ENCODE measurements around the gene GRK5. TPM values are rescaled to one million over a fixed set of nuclear protein-coding genes. Genes with fewer than 3 reads are reported as not detected.

Gene GRK5
- total RNA-seq, 1 donor = 1.8 TPM

- H3K4me3 ChIP-seq (ENCODE audit: insufficient read depth, low read length) = no peak overlapping the region
- no peak for TF ChIP-seq CTCF (IDR thresholded peaks at IDR 0.05; ENCODE audit: extremely low read depth, low read depth, low read length)
- no peaks in the 10 kb centered on the region for H3K27me3 ChIP-seq (ENCODE audit: insufficient read depth, low read length)
- no peak overlapping the region for H3K27ac ChIP-seq (ENCODE audit: low read depth, low read length)
- H2AFZ ChIP-seq (ENCODE audit: low read length) = no peak overlapping the region
- no peaks in the 10 kb centered on the region for H3K9me3 ChIP-seq (ENCODE audit: low read depth, low read length)
- peaks cover 12% of the 10 kb centered on the region for H3K4me1 ChIP-seq (ENCODE audit: insufficient read depth, low read length)
- no peaks in the 10 kb centered on the region for H3K79me2 ChIP-seq (ENCODE audit: insufficient read depth, low read length)
- no peak for DNase-seq (ENCODE audit: insufficient read length, low spot score, missing footprints)
- peaks cover 12% of the 10 kb centered on the region for H4K20me1 ChIP-seq (ENCODE audit: insufficient read depth, low read length)
- H3K36me3 ChIP-seq (ENCODE audit: insufficient read depth, low read length) = no peaks in the 10 kb centered on the region
- peak overlapping the region; percentile 59 for H3K4me2 ChIP-seq (ENCODE audit: insufficient read depth, low read length)
Observed at GRCh38 chr10:119448628-119449584, 241.5 kb downstream of the GRK5 start.

- peak; percentile 97 for DNase-seq (ENCODE audit: insufficient read length, low spot score, missing footprints)
- Histone ChIP-seq H3K4me3 (ENCODE audit: insufficient read depth, low read length) (peak overlapping the region; percentile 16), H4K20me1 (ENCODE audit: insufficient read depth, low read length) (peaks cover 12% of the 10 kb centered on the region), H3K4me2 (ENCODE audit: insufficient read depth, low read length) (peak overlapping the region; percentile 59), H3K79me2 (ENCODE audit: insufficient read depth, low read length) (no peaks in the 10 kb centered on the region), H3K36me3 (ENCODE audit: insufficient read depth, low read length) (no peaks in the 10 kb centered on the region), H3K27me3 (ENCODE audit: insufficient read depth, low read length) (no peaks in the 10 kb centered on the region), H3K4me1 (ENCODE audit: insufficient read depth, low read length) (peaks cover 12% of the 10 kb centered on the region), H2AFZ (ENCODE audit: low read length) (no peak overlapping the region), H3K27ac (ENCODE audit: low read depth, low read length) (peak overlapping the region; percentile 45), H3K9me3 (ENCODE audit: low read depth, low read length) (no peaks in the 10 kb centered on the region)
- no peak for TF ChIP-seq CTCF (IDR thresholded peaks at IDR 0.05; ENCODE audit: extremely low read depth, low read depth, low read length)
Observed at GRCh38 chr10:119449760-119450461, 242.5 kb downstream of the GRK5 start.

GRCh38 chr10:119450606-119451299 lies 243.4 kb downstream of the GRK5 start:
- peak overlapping the region; percentile 45 for H3K27ac ChIP-seq (ENCODE audit: low read depth, low read length)
- H4K20me1 ChIP-seq (ENCODE audit: insufficient read depth, low read length) = peaks cover 12% of the 10 kb centered on the region
- peaks cover 12% of the 10 kb centered on the region for H3K4me1 ChIP-seq (ENCODE audit: insufficient read depth, low read length)
- no peak for TF ChIP-seq CTCF (IDR thresholded peaks at IDR 0.05; ENCODE audit: extremely low read depth, low read depth, low read length)
- no peaks in the 10 kb centered on the region for H3K27me3 ChIP-seq (ENCODE audit: insufficient read depth, low read length)
- no peaks in the 10 kb centered on the region for H3K36me3 ChIP-seq (ENCODE audit: insufficient read depth, low read length)
- peak overlapping the region; percentile 59 for H3K4me2 ChIP-seq (ENCODE audit: insufficient read depth, low read length)
- no peak for DNase-seq (ENCODE audit: insufficient read length, low spot score, missing footprints)
- H2AFZ ChIP-seq (ENCODE audit: low read length) = no peak overlapping the region
- no peaks in the 10 kb centered on the region for H3K79me2 ChIP-seq (ENCODE audit: insufficient read depth, low read length)
- H3K4me3 ChIP-seq (ENCODE audit: insufficient read depth, low read length) = no peak overlapping the region
- no peaks in the 10 kb centered on the region for H3K9me3 ChIP-seq (ENCODE audit: low read depth, low read length)
